H1 (cell line): ENCODE measurements around the gene PARS2. TPM values are rescaled to one million over a fixed set of nuclear protein-coding genes. Genes with fewer than 3 reads are reported as not detected.

ENCODE experiments used
- CTCF ChIA-PET: fragments of 300-600 bp; sonication (Branson Sonifier 250); formaldehyde crosslinking; loops from one replicate; lab custom pipeline; 2021; ENCODE audit not compliant: partially characterized antibody; lab: Charles Lee
- POLR2A ChIA-PET: fragments of 300-600 bp; sonication (Branson Sonifier 250); formaldehyde crosslinking; loops from one replicate; lab custom pipeline; 2021; ENCODE audit warnings: inconsistent platforms; ENCODE audit not compliant: partially characterized antibody; lab: Charles Lee
- DNase-seq, 2 experiments: peaks; one replicate each; pipeline versions ENCODE4 v3.0.0 to v3.0.0-alpha.2; 2010 to 2022; ENCODE audit warnings: low spot score in 2 of 2, low read depth in 1 of 2, mixed read lengths in 1 of 2
- FAIRE-seq: peaks from 2 replicates; lab custom pipeline; 2011; peaks lifted over from hg19 to GRCh38; lab: Jason Lieb, UNC
- H2AFZ ChIP-seq: 2 replicates; pipeline ENCODE4 v1.8.1; 2012; ENCODE audit warnings: low read length, inconsistent platforms
- H2AK5ac ChIP-seq: 2 replicates; pipeline ENCODE4 v1.6.1; 2013; ENCODE audit warnings: low read depth, low read length
- H2BK120ac ChIP-seq: replicated peaks from 2 replicates; pipeline ENCODE3; 2013; ENCODE audit warnings: low read depth, low read length, inconsistent platforms
- H2BK12ac ChIP-seq: 2 replicates; pipeline ENCODE4 v1.6.1; 2013; ENCODE audit warnings: low read depth, low read length
- H2BK15ac ChIP-seq: 2 replicates; pipeline ENCODE4 v1.6.1; 2013; ENCODE audit warnings: low read length
- H2BK20ac ChIP-seq: 2 replicates; pipeline ENCODE4 v1.6.1; 2013; ENCODE audit warnings: low read length
- H2BK5ac ChIP-seq: 2 replicates; pipeline ENCODE4 v1.6.1; 2013; ENCODE audit warnings: low read depth, low read length
- H3K14ac ChIP-seq: 2 replicates; pipeline ENCODE4 v1.6.1; 2013; ENCODE audit warnings: inconsistent platforms; ENCODE audit not compliant: insufficient read length
- H3K18ac ChIP-seq: 2 replicates; pipeline ENCODE4 v1.6.1; 2013; ENCODE audit warnings: low read length; ENCODE audit errors: extremely low read depth
- H3K23ac ChIP-seq: 2 replicates; pipeline ENCODE4 v1.6.1; 2013; ENCODE audit warnings: inconsistent platforms; ENCODE audit not compliant: insufficient read length
- H3K23me2 ChIP-seq: 2 replicates; pipeline ENCODE4 v1.6.1; 2013; ENCODE audit warnings: low read depth, low read length
- H3K27ac ChIP-seq: 2 replicates; pipeline ENCODE4 v1.6.1; 2011; ENCODE audit warnings: low read depth, low read length, inconsistent platforms
- H3K27me3 ChIP-seq, 4 experiments: replicated peaks in 1 of 4; 1 replicate in 1 of 4; 2 replicates in 3 of 4; pipeline versions ENCODE4 v1.6.1 to v1.8.1; 2011 to 2013; ENCODE audit warnings: low read length in 3 of 4, mild to moderate bottlenecking in 3 of 4, inconsistent platforms in 2 of 4, mixed read lengths in 2 of 4, moderate library complexity in 1 of 4; ENCODE audit not compliant: control insufficient read depth in 3 of 4, insufficient read depth in 3 of 4; ENCODE audit errors: extremely low read depth in 1 of 4
- H3K36me3 ChIP-seq, 4 experiments: 2 replicates each; pipeline versions ENCODE4 v1.6.1 to v1.8.1; 2011 to 2013; ENCODE audit warnings: mild to moderate bottlenecking in 4 of 4, low read length in 3 of 4, moderate library complexity in 2 of 4, control low read depth in 1 of 4, inconsistent platforms in 1 of 4; ENCODE audit not compliant: insufficient read depth in 4 of 4, control insufficient read depth in 2 of 4
- H3K4ac ChIP-seq: replicated peaks from 2 replicates; pipeline ENCODE3; 2013; ENCODE audit warnings: low read length, low read depth, mixed read lengths, inconsistent platforms; ENCODE audit not compliant: insufficient read length
- H3K4me1 ChIP-seq, 4 experiments: replicated peaks in 1 of 4; 1 replicate in 1 of 4; 2 replicates in 3 of 4; pipeline versions ENCODE4 v1.6.1 to v1.8.1; 2011 to 2013; ENCODE audit warnings: low read length in 3 of 4, inconsistent platforms in 2 of 4, mixed read lengths in 1 of 4; ENCODE audit not compliant: insufficient read depth in 4 of 4, control insufficient read depth in 3 of 4
- H3K4me2 ChIP-seq, 2 experiments: 2 replicates each; pipeline versions ENCODE4 v1.6.1 to v1.8.1; 2011 to 2013; ENCODE audit warnings: low read depth in 2 of 2, low read length in 2 of 2, control low read depth in 1 of 2, inconsistent platforms in 1 of 2, mild to moderate bottlenecking in 1 of 2; ENCODE audit not compliant: insufficient read depth in 1 of 2
- H3K4me3 ChIP-seq, 4 experiments: fragments of 200-600, 300-600 bp in 1 of 4; sonication (generic), shearing (Covaris generic), sonication (Bioruptor Twin) in 1 of 4; 2 replicates each; pipeline versions ENCODE4 v1.5.1 to v1.8.1; 2011 to 2016; ENCODE audit warnings: low read length in 4 of 4, low read depth in 3 of 4, control low read depth in 2 of 4, inconsistent platforms in 2 of 4, mild to moderate bottlenecking in 2 of 4, mixed read lengths in 1 of 4, moderate library complexity in 1 of 4; ENCODE audit not compliant: insufficient read depth in 2 of 4; ENCODE audit errors: extremely low read depth in 1 of 4
- H3K56ac ChIP-seq: replicated peaks from 2 replicates; pipeline ENCODE3; 2013; ENCODE audit warnings: low read depth, mild to moderate bottlenecking, mixed read lengths, low read length, inconsistent platforms; ENCODE audit not compliant: insufficient read length
- H3K79me1 ChIP-seq: 2 replicates; pipeline ENCODE4 v1.6.1; 2013; ENCODE audit warnings: low read depth, low read length, control low read depth
- H3K79me2 ChIP-seq, 2 experiments: 2 replicates each; pipeline versions ENCODE4 v1.6.1 to v1.8.1; 2012 to 2013; ENCODE audit warnings: low read length in 2 of 2, mild to moderate bottlenecking in 2 of 2, inconsistent platforms in 1 of 2; ENCODE audit not compliant: insufficient read depth in 2 of 2, control insufficient read depth in 1 of 2
- H3K9ac ChIP-seq, 4 experiments: replicated peaks in 1 of 4; 1 replicate in 1 of 4; 2 replicates in 3 of 4; pipeline versions ENCODE4 v1.6.1 to v1.8.1; 2011 to 2013; ENCODE audit warnings: low read depth in 3 of 4, low read length in 3 of 4, control low read depth in 2 of 4, mild to moderate bottlenecking in 2 of 4, moderate library complexity in 2 of 4, inconsistent platforms in 1 of 4; ENCODE audit errors: extremely low read depth in 1 of 4
- H3K9me3 ChIP-seq, 2 experiments: 2 replicates each; pipeline versions ENCODE4 v1.6.1 to v1.8.1; 2012 to 2013; ENCODE audit warnings: mild to moderate bottlenecking in 2 of 2, moderate library complexity in 2 of 2, control low read depth in 1 of 2, inconsistent platforms in 1 of 2, low read depth in 1 of 2, low read length in 1 of 2, mixed read lengths in 1 of 2; ENCODE audit not compliant: insufficient read depth in 2 of 2
- H4K20me1 ChIP-seq, 2 experiments: replicated peaks in 1 of 2; 2 replicates each; pipeline versions ENCODE3 to v1.8.1; 2011 to 2013; ENCODE audit warnings: inconsistent platforms in 2 of 2, low read length in 2 of 2, mild to moderate bottlenecking in 1 of 2; ENCODE audit not compliant: insufficient read depth in 2 of 2, control insufficient read depth in 1 of 2
- H4K5ac ChIP-seq: 2 replicates; pipeline ENCODE4 v1.6.1; 2013; ENCODE audit warnings: low read length, low read depth, mixed read lengths, inconsistent platforms; ENCODE audit not compliant: insufficient read length
- H4K8ac ChIP-seq: 2 replicates; pipeline ENCODE4 v1.8.0; 2013; ENCODE audit warnings: mild to moderate bottlenecking, moderate library complexity, low read length, inconsistent platforms; ENCODE audit not compliant: insufficient read depth; ENCODE audit errors: extremely low read depth
- H4K91ac ChIP-seq: replicated peaks from 2 replicates; pipeline ENCODE3; 2013; ENCODE audit warnings: low read length, mixed read lengths, inconsistent platforms; ENCODE audit not compliant: insufficient read length
- ATF3 ChIP-seq: IDR thresholded peaks from 2 replicates; pipeline ENCODE4 v1.6.1; 2011; ENCODE audit warnings: low read depth, mild to moderate bottlenecking, low read length; ENCODE audit not compliant: insufficient read depth
- CHD1 ChIP-seq: IDR thresholded peaks from 2 replicates; pipeline ENCODE4 v1.6.1; 2012; ENCODE audit warnings: low read depth, low read length, improper control_type of control experiment
- EGR1 ChIP-seq: IDR thresholded peaks from 2 replicates; pipeline ENCODE4 v1.6.1; 2011; ENCODE audit warnings: low read depth, low read length, borderline replicate concordance
- EZH2 ChIP-seq: fragments of 200-600 bp; sonication (generic); IDR thresholded peaks from 2 replicates; pipeline ENCODE4 v1.7.1; 2012; ENCODE audit warnings: low read depth, mild to moderate bottlenecking, moderate library complexity, low read length, inconsistent platforms; ENCODE audit not compliant: severe bottlenecking
- FOSL1 ChIP-seq: IDR thresholded peaks from 2 replicates; pipeline ENCODE4 v1.6.1; 2011; ENCODE audit warnings: mild to moderate bottlenecking, low read depth, low read length, moderate library complexity; ENCODE audit not compliant: insufficient read depth
- KDM1A ChIP-seq: fragments of 200-600, 300-600 bp; sonication (generic); IDR thresholded peaks from 2 replicates; pipeline ENCODE4 v1.7.1; 2016; ENCODE audit warnings: mild to moderate bottlenecking, low read length, borderline replicate concordance
- KDM5A ChIP-seq: fragments of 200-600 bp; IDR thresholded peaks from 2 replicates; pipeline ENCODE4 v1.7.1; 2012; ENCODE audit warnings: mild to moderate bottlenecking, low read length, inconsistent platforms, mixed read lengths
- MAX ChIP-seq: IDR thresholded peaks from 2 replicates; pipeline ENCODE4 v1.6.1; 2012; ENCODE audit warnings: inconsistent platforms
- SP1 ChIP-seq: IDR thresholded peaks from 2 replicates; pipeline ENCODE4 v1.6.1; 2011; ENCODE audit warnings: low read depth, low read length
- SUZ12 ChIP-seq: fragments of 200-600 bp; sonication (generic); IDR thresholded peaks from 2 replicates; pipeline ENCODE4 v1.6.1; 2012; ENCODE audit warnings: mild to moderate bottlenecking, inconsistent platforms, low read length, moderate library complexity, mixed read lengths
- TBP ChIP-seq: IDR thresholded peaks from 2 replicates; pipeline ENCODE4 v1.6.1; 2011; ENCODE audit warnings: low read depth, low read length, improper control_type of control experiment
- WGBS, 2 experiments: shearing (Covaris generic) in 1 of 2; methylation state at CpG; one replicate each; pipeline versions ENCODE4 v1.1.6 to v1.1.7; 2013 to 2015; ENCODE audit warnings: low lambda C conversion rate in 2 of 2, mixed read lengths in 2 of 2, inconsistent platforms in 1 of 2, low coverage in 1 of 2, missing lambda C conversion rate in 1 of 2; ENCODE audit not compliant: insufficient replicate concordance in 2 of 2, insufficient coverage in 1 of 2, insufficient read length in 1 of 2; ENCODE audit errors: extremely low coverage in 1 of 2, missing lambda C conversion rate in 1 of 2; 5-methylcytosine and 5-hydroxymethylcytosine counted together
- polyA plus RNA-seq, 7 experiments: library from polyadenylated mRNA; depleted of rRNA in 3 of 7; stranded (reverse) in 5 of 7; unstranded in 2 of 7; fragments of >200 nt in 5 of 7; fragments of 200-250 nt in 2 of 7; gene quantifications; 1 replicate in 5 of 7; 2 replicates in 1 of 7; 4 replicates in 1 of 7; pipeline versions ENCODE4 v1.2.1 to v1.2.3, GENCODE V29; 2011 to 2013; ENCODE audit warnings: missing spikeins in 2 of 7, mixed read lengths in 2 of 7
- total RNA-seq: library from RNA; stranded (reverse); fragmentation: NEBNext Ultra II Directional; extraction: Animal tissue kit (Norgen Biotek cat#: 25700); gene quantifications from 2 replicates; pipeline ENCODE4 v1.2.1, GENCODE V29; 2021

PARS2 gene
- total and polyA plus RNA-seq, 2 of the 8 experiments (the other 6 are each of a cell fraction or from before 2014, with no cell fraction given), result 8.9 to 10.0 TPM

DNA sequence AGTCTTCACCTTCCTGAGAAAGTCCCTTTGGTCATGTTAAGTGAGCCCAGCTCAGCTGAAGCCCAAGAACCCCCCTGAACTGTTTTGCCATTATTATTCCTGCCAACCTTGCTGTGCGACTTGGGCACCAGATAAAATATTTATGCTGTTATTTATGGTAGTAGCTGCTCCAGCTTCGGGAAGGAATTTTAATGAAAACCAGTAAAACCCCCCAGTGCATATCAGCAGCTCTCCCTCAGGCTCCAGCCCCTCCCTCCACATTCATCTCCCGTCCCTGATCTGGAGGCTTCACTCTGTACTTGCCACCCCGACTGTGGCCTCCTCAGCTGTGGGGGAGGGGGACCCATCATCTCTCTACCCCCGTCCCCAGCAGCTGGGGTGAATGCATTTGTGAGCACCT lies 24.1 kb upstream of the PARS2 start:
- Histone ChIP-seq H2BK120ac (no peak overlapping the region), H3K79me1 (no peaks in the 10 kb centered on the region), H2BK20ac (peak overlapping the region; percentile 5; the same call in 1 of the 2 replicates), H3K4me1 (peaks cover 2 to 11% (median 9%) of the 10 kb centered on the region in 4 experiments), H3K27ac (no peak overlapping the region), H4K20me1 (no peaks in the 10 kb centered on the region), H2AK5ac (no peak overlapping the region), H3K56ac (no peak overlapping the region), H3K23me2 (no peaks in the 10 kb centered on the region), H3K4ac (no peak overlapping the region), H3K9ac (no peak overlapping the region), H3K18ac (no peak overlapping the region; the same call in 1 of the 2 replicates), H2BK12ac (0 out of 2 replicates have a peak overlapping the region, but pooled peaks have one; percentile 43), H3K36me3 (no peaks in the 10 kb centered on the region), H2AFZ (no peak overlapping the region), H2BK5ac (peak overlapping the region; percentile 44; the same call in 1 of the 2 replicates), H2BK15ac (peak overlapping the region; percentile 88; the same call in 1 of the 2 replicates), H3K23ac (no peak overlapping the region), H3K27me3 (no peaks in the 10 kb centered on the region), H4K8ac (no peak overlapping the region), H3K14ac (no peak overlapping the region), H3K79me2 (no peaks in the 10 kb centered on the region), H3K9me3 (peaks cover 0 to 5% of the 10 kb centered on the region in 2 experiments; a peak in 2 of 4 replicates), H3K4me2 (no peak overlapping the region), H4K91ac (peak overlapping the region; percentile 66), H3K4me3 (no peak overlapping the region), H4K5ac (no peak overlapping the region)
- POLR2A ChIA-PET, result interaction anchor here (0.9 kb wide), 1 partner anchor 35 kb away, joined by 3 read pairs; no protein-coding TSS in a partner anchor
- CTCF ChIA-PET, result interaction anchor here (0.7 to 8.1 kb wide), 7 partner anchors 12 to 257 kb away, joined by 3 to 80 read pairs (median 5); partner anchors contain the start of gene TTC22
- no peak for FAIRE-seq
- 81% methylated on average over 5 of the region's 5 CpGs; no CpG with 5 or more reads in 1 of the 2 experiments for WGBS, 2 experiments
- no peak for DNase-seq
- TF ChIP-seq TBP (no peak), CHD1 (no peak), SP1 (no peak), FOSL1 (no peak), EZH2 (no peak), ATF3 (no peak), MAX (no peak), SUZ12 (no peak), KDM1A (no peak), KDM5A (no peak), EGR1 (no peak)
